Measurements from ENCODE around the gene DYRK1A. TPM values are rescaled to one million over a fixed set of nuclear protein-coding genes. Genes with fewer than 3 reads are reported as not detected.
"Not testable (repeated sequence)": the region's sequence is repeated elsewhere in the genome, so short reads cannot be mapped to it uniquely, and the experiment has no call there.

The DYRK1A gene
- total RNA-seq, 1 donor from 2014 or later: 34.4 TPM

DNA sequence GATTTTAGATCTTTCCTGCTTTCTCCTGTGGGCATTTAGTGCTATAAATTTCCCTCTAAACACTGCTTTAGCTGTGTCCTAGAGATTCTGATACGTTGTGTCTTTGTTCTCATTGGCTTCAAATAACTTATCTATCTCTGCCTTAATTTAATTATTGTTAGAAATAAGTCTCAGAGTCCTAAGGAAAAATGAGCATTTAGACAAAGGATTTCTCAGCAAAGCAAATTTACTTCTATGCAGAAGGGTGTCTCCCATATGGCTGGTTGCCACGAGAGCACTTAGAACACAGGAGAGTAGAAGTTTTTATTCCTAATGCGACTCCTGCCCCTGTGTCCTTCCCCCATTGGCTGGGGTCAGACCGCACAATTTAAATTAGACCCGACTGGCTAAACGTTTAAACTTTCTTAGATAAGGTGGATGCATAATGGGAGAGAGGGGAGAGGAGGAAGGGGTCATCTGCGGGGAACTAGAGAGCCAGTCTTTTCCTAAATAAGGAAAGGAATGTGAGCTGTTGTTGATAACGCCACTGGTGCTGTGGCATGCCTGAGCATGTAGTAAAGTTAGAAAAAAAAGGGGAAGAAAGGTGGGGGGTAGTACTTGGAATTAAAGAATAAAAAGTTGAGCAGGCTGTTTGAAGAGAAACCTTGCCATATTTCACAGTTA, 170.2 kb downstream of the DYRK1A start:
- Histone ChIP-seq H3K27ac (no peak overlapping the region), H3K4me1 (peaks cover 0 to 2% of the 10 kb centered on the region in 2 donors), H3K9me3 (peaks cover 0 to 9% of the 10 kb centered on the region in 2 donors), H3K27me3 (no peaks in the 10 kb centered on the region), H3K36me3 (no peaks in the 10 kb centered on the region), H3K4me3 (no peak overlapping the region)
- DNase-seq (ENCODE audit: low spot score in 2 of 2): peak in 1 of 2 donors; percentile 15
- TF ChIP-seq, protein P1, sequence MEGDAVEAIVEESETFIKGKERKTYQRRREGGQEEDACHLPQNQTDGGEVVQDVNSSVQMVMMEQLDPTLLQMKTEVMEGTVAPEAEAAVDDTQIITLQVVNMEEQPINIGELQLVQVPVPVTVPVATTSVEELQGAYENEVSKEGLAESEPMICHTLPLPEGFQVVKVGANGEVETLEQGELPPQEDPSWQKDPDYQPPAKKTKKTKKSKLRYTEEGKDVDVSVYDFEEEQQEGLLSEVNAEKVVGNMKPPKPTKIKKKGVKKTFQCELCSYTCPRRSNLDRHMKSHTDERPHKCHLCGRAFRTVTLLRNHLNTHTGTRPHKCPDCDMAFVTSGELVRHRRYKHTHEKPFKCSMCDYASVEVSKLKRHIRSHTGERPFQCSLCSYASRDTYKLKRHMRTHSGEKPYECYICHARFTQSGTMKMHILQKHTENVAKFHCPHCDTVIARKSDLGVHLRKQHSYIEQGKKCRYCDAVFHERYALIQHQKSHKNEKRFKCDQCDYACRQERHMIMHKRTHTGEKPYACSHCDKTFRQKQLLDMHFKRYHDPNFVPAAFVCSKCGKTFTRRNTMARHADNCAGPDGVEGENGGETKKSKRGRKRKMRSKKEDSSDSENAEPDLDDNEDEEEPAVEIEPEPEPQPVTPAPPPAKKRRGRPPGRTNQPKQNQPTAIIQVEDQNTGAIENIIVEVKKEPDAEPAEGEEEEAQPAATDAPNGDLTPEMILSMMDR (IDR thresholded peaks at IDR 0.05): no peak
- intact Hi-C loops (cut with DNase I): no loop called here

DNA sequence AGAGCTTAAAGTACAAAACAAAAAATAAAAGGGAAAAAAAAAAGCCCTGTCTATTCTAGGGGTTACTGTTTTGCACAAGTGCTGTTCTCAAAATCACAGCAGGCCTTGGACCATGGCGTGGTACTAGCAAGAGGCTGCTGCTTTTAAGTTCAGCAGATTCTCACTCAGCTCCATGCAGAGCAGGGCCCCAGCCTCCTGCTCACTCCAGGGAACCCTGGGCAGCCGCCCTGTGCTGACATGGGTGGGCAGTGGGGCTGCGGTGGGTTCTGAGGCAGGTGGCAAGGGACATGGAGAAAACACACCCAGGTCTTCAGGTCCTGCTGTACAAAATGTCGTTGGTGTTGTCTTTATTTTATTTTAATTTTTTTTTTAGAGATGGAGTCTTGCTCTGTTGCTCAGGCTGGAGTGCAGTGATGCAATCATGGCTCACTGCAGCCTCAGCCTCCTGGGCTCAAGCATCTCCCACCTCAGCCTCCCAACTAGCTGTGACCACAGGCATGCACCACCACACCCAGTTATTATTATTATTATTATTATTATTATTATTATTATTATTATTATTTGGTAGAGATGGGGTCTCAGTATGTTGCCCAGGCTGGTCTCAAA, 170.9 kb downstream of the DYRK1A start:
- no peaks in the 10 kb centered on the region for H3K4me1 ChIP-seq
- H3K4me3 ChIP-seq: no peak overlapping the region
- TF ChIP-seq, protein P1 (IDR thresholded peaks at IDR 0.05): no peak
- H3K27me3 ChIP-seq: no peaks in the 10 kb centered on the region
- H3K9me3 ChIP-seq: peaks cover 0 to 9% of the 10 kb centered on the region in 2 donors
- no peaks in the 10 kb centered on the region for H3K36me3 ChIP-seq
- peak in 1 of 2 donors; percentile 7 for DNase-seq (ENCODE audit: low spot score in 2 of 2)
- no peak overlapping the region for H3K27ac ChIP-seq
- intact Hi-C loops (cut with DNase I): no loop called here

DNA sequence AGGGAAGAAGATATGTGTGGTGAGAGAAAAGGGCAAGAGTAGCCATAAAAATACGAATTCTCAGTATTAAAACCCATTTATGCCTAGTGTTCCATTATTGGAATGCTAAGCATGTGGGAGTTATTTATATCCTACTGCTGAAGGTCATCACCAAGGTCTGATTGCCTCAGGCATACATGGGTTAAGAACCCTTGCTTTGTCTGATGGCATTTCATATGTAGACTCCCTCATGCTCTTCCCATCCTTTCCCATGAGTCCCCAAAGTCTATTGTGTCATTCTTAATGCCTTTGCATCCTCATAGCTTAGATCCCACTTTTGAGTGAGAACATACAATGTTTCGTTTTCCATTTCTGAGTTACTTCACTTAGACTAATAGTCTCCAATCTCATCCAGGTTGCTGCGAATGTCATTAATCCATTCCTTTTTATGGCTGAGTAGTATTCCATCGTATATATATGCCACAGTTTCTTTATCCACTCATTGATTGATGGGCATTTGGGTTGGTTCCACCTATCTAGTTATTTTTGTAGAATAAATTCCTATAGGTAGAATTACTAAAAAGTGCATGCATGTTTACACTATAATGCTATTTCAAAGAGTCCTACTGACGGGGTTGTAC, 172.5 kb downstream of the DYRK1A start:
- intact Hi-C loops (cut with DNase I): no loop called here
- DNase-seq (ENCODE audit: low spot score in 2 of 2): no peak
- TF ChIP-seq, protein P1 (IDR thresholded peaks at IDR 0.05): no peak
- Histone ChIP-seq H3K9me3 (peaks cover 0 to 9% of the 10 kb centered on the region in 2 donors), H3K36me3 (no peaks in the 10 kb centered on the region), H3K4me3 (no peak overlapping the region), H3K27me3 (no peaks in the 10 kb centered on the region), H3K4me1 (no peaks in the 10 kb centered on the region), H3K27ac (no peak overlapping the region)

DNA sequence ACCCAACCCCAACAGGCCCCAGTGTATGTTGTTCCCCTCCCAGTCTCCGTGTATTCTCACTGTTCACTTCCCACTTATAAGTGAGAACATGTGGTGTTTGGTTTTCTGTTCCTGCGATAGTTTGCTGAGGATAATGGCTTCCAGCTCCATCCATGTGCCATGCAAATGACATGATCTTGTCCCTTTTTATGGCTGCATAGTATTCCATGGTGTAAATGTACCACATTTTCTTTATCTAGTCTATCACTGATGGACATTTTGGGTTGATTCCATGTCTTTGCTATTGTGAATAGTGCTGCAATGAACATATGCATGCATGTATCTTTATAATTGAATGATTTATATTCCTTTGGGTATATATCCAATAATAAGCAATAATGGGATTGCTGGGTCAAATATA, 174.6 kb downstream of the DYRK1A start:
- H3K9me3 ChIP-seq; H3K4me1 ChIP-seq; H3K4me3 ChIP-seq; H3K36me3 ChIP-seq; H3K27ac ChIP-seq; H3K27me3 ChIP-seq; intact Hi-C loops (cut with DNase I): not testable (repeated sequence)
- DNase-seq (ENCODE audit: low spot score in 2 of 2): peak in 1 of 2 donors; percentile 7

DNA sequence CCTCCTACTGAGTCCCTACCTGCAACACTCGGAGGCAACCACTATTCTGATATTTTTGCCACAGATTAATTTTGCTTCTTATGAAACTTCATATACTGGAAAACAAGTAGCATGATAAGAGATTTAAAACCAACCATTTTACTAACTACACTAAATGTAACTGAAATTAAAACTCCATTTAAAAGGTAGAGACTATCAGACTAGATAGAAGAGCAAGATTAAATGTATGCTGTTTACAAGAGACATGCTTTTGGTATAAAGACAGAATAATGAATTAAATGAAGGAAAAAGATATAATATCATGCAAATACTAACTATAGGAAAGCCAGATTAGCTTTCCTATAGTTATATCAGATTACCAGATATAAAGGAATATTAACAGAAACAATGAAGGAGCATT, 175.9 kb downstream of the DYRK1A start:
- no peaks in the 10 kb centered on the region for H3K36me3 ChIP-seq
- H3K9me3 ChIP-seq: no peaks in the 10 kb centered on the region
- intact Hi-C loops (cut with DNase I): no loop called here
- TF ChIP-seq, protein P1 (IDR thresholded peaks at IDR 0.05): no peak
- H3K4me3 ChIP-seq: no peak overlapping the region
- DNase-seq (ENCODE audit: low spot score in 2 of 2): no peak
- H3K4me1 ChIP-seq: no peaks in the 10 kb centered on the region
- H3K27ac ChIP-seq: no peak overlapping the region
- no peaks in the 10 kb centered on the region for H3K27me3 ChIP-seq

DNA sequence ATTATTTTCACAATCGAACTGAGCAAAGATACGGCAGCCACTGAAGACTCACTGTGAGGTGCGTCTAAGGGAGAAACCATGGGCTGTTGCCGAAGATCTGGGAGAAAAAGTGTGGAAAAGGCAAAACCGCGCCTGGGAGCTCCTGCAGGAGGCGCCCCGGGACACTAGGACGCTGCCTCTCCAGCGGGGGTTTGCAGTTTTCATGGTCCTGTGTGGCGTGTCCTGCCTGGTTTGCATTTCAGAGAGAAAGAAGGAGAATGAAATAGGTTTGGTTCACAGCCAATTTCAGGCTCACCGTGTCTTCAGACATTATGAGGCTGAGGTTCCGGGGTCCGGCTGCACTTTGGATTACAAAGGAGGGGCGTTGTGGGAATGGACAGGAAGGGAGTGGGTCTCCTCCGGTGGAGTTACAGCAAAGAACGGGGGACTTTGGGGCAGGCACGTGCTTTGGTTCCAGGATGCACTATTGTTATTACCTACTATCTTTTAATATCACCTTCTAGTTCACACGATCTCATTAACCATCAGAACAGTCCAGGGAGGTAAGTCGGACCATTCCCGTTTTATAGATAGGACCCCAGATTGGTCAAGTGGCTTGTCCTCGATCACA, 179.8 kb downstream of the DYRK1A start:
- no peaks in the 10 kb centered on the region for H3K36me3 ChIP-seq
- no peaks in the 10 kb centered on the region for H3K9me3 ChIP-seq
- DNase-seq (ENCODE audit: low spot score in 2 of 2): peak in 1 of 2 donors; percentile 19
- no peaks in the 10 kb centered on the region for H3K27me3 ChIP-seq
- no peaks in the 10 kb centered on the region for H3K4me1 ChIP-seq
- no peak overlapping the region for H3K27ac ChIP-seq
- H3K4me3 ChIP-seq: no peak overlapping the region
- intact Hi-C loops (cut with DNase I): no loop called here
- TF ChIP-seq, protein P1 (IDR thresholded peaks at IDR 0.05): no peak

All from ascending aorta (tissue), 2 donors.